Islet of Langerhans (tissue), 1 donor: ENCODE measurements around the gene RUNX1.

Experiments used
- FAIRE-seq: peaks from one replicate; lab custom pipeline; 2011; peaks lifted over from hg19 to GRCh38; lab: Jason Lieb, UNC

The RUNX1 gene

DNA sequence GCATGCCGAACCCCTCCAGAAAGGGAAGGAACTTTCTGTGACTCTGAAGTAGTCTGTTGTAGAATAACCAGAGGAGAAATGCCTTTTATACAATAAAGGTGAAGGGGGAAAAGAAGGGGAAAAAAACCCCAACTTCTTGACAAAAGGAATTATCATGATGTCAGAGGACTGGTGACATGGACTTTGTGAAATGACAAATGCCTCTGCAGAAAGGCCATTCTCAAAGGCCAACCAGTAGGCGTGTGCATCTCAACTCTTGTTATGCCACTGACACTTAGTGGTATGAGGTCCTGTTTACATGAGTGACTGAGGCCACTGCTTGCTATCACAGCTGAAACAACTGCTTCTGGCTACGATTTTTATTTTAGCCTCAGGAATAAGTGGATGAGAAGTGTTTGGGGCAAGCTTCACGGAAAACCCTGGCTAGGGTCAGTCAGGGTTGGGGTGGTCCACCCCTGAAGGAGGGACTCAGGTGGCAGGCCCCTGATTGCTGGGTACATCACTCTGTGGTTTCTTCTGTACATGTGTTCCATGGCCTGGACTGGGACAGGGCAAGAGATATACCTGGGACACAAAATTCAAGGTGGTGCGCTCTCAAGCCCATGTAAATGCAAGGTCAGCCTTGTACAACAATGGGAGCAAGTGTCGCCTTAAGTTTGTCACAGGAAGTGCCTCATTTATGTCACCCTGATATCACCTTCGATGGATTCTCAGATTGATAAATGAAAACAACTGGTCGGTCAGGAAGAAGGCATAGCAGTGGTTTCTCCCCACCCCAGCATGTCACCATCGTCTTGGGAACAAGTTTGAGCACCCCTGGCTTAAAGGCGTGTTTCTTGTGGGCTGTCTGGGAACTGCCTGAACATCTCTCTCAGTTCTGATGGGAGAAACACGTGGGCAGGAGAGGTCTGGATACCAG is 12.4 kb downstream of the RUNX1 start:
- FAIRE-seq = no peak

GRCh38 chr21:35035581-35035980 is 13.5 kb downstream of the RUNX1 start:
- FAIRE-seq = no peak

DNA sequence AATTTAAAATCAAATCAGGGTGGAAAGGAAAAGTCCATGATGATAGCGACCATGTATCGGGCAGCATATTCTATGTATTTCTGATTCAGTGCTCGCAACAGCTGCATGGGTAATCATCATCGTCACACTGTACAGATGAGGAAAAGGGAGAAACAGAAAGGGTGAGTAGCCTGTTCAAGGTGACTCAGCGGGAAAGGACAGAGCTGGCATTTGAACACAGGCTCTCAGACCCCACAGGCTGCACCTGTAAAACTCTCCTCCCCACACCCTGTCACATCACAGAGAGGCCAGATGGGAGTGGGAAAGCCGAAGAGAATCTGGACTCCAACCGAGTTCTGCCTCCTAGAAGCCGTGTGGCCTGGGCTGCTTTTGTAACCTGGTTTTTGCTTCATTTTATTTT is 14.0 kb downstream of the RUNX1 start:
- FAIRE-seq = no peak

GRCh38 chr21:35034203-35034926 is 14.7 kb downstream of the RUNX1 start:
- FAIRE-seq = no peak

GRCh38 chr21:35032474-35033263 is 16.4 kb downstream of the RUNX1 start:
- FAIRE-seq = no peak

DNA sequence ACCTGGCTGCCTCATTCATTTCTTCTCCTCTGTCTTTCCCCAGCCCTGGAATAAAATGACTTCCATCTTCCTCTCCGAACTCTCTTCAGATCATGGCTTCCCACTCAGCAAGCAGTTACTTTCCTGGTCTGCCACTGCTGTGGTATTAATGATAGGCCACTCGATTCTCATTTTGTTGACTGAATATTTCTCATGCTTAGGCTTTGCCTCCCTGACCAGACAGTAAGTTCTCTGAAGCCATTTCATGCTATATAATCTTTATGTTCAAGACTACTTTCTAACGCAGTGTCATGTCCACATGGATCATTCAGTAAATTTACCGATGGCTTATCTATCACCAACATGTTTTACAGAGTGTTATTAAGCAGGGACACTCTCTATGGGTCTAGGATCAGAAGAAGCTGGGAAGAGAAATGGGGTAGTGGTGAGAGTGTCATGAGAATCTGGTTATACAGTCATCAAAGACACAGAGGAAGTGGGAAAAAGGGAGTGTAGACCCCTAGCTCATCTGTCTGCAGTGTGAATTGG is 20.6 kb downstream of the RUNX1 start:
- FAIRE-seq = no peak

DNA sequence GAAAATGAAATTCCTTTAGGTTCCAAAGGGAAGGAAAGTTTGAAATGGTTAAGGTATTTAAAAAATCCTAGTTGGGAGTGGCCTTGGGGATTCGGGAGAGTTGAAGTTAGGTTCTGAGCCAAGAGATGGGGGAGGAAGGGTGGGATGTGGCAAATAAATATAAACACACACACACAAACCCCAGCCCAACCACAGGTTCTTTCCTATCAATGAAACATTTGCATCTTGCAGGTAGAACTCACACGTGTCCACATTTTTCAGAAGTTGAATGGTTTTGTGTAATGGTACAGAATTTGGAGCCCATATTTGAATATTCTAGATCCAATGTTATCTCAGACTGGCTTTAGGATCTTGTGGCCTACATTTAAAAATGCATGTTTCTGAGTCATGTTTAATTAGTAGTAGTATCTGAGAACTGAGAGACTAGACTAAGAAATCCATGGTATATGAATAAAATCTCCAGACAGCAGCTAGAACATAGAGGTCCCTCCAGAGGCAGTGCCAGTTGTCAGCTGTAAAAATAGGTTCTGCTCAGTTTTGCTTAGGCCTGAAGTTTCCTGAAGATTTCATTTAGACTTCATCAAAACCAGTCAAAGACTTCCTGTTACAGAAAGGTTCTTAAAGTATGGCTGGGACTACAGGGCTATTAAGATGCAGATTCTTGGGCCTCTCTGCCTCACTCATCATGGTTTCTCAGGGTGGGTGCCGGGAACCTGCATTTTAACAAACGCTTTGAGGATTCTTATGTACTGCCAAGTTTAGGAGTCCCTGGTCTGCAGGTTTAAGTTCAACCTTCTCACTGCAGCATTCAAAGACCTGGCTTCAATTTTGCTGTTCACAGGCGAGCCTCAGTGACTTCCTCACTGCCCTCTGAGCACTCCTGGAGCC is 21.3 kb downstream of the RUNX1 start:
- FAIRE-seq = no peak

DNA sequence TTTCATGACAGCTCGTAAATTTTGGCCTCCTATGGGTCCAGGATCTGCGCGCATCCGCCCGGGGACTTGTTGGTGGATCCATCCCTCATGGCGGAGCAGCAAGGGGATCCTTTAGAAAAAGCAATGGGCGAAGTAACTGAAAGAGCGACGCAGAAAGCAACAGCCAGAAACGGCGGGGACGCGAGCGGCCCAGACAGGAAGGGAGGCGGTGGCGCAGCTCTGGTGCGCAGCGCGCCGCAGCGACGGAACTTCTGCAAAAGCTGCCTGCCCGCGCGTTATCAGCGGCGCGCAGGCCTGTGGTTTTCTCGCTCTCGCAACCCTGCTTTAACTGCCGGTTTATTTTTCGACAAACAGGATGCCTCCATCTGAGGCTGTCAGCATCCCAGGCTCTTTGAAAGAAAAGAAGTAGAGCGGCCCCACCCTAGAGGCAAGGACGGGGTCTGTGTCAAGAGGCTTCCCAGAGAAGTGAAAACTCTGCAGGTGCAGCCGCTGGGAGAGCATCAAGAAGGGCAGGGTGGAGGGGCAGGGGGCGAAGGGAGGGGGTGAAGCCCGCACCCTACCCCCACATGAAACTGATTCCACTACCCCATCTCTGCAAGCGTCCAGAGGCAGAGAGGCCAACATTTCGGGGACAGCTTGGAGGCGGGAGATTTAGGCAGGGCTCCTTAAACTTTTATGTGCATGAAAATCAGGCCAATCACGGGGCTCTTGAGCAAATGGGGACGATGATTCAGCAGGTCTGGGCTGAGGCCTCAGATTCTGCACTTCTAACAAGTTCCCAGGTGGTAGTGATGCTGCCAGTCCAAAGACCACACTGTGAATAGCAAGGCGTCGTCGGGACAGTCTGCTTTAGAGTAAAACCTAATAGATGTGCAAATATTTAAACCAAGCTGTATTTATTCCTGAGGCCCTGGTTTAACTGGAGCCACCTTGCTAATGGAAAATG is 22.2 kb downstream of the RUNX1 start:
- FAIRE-seq = no peak

DNA sequence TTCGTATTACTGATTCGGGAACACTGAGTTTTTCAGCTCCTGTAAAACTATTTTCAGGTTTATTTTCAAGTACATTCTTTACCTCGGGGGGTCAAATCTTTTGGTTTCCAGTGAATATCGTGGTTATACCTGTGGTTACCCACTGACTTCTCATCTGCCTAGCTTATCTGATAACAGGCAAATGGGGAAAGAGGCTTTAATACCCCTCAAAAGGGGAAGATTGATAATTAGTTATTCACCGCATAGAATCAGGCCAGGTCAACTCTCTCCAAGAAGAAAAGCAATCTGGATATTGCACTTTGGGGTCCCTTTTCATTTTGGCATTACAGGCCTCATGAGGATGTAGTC is 23.0 kb downstream of the RUNX1 start:
- no peak for FAIRE-seq

DNA sequence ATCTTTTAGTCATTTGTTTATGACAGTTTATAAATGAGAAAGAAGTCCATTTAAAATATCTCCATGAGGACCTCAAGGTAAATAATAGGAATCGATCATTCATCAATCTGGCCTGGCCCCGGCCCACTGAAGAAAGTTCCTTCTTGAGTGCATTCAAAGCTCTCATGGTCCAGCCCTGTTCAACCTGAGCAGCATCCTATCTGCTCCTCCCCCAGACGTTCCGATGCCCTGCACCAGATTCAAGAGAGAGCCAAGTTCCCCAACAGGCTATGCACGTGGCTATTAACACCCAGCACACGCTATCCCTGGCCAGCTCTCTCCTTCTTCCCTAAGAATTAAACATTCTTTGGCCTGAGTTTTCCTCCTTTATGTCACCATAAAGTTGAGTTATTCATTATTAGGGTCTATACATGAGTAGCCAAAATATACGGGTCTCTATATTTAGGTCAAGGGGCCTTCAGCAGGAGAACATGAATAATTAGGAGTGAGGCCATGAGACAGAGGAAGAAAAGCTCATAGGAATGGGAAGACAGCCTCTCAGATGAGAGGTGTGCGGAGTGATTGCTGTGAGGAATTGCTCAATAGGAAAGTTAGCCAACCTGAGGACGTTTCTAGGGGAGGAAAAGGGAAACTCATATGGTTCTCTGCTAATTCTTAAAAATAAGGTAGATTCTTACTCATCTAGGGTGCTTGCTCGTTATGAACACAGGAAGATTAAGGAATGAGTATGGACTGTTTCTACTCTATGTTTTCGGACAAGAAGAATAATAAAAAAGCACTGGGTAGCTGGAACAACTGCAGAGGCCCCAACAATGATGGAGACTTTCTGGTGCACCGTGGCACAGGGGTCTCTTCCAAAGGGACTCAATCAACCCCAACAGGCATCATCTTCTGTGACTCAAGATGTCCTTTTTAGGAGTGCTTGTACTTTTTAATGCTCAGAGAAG is 23.6 kb downstream of the RUNX1 start:
- no peak for FAIRE-seq

- no peak for FAIRE-seq
Measured at GRCh38 chr21:35024513-35024912, 24.6 kb downstream of the RUNX1 start.

DNA sequence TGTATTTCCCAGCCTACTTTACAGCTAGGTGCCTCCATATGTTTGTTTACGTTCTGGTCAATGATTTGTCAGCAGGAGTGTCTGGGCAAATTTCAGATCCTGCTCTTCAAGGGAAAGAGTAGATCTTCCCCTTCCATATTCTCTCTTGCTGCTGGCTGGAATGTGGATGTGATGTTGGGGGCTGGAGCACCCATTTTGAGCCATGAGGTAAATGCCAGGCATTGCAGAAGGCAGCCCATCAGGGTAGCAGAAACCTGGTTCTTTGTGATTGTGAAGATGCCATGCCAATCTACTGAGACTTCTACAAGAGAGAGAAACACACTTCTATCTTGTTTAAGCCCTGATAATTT is 25.1 kb downstream of the RUNX1 start:
- no peak for FAIRE-seq

- no peak for FAIRE-seq
Measured at GRCh38 chr21:35023396-35024070, 25.6 kb downstream of the RUNX1 start.

DNA sequence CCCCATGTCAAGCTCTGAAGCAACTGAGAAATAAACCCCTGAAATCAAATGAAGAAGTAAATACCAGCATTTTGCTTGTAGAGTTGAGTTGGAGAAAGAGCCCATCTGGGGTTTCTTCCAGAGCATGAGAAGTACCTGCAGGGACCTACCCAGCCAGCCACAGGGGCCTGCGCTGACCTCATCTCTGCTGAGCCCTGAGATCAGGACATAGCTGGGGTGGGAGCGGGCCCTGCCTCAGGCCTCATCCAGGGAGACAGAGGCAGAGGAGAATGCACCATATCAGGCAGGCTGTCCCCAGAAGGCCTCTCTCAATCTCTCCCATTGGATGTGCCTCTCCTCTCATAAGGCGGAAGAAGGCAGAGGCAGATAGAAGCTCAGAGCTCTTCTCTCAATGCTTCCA is 27.6 kb downstream of the RUNX1 start:
- no peak for FAIRE-seq

- no peak for FAIRE-seq
Measured at GRCh38 chr21:35020902-35021301, 28.2 kb downstream of the RUNX1 start.

DNA sequence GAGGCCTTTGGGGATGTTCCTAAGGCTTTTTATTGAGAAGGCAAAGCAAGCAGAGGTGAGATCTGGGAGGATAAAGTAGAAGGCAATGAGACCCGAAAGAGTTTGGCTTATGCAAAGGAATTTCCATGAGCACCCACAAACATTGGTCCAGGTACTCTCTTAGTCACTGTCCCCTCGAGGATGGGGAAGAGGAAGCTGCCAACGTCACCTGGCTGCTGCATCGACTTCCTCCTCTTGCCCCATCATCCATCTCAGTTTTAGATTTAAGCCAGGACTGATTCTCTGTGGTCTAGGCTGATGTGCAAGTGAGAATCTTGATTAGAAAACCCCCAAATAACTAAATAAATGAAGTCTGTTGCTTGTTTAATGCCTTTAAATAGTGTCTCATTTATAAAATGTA is 28.7 kb downstream of the RUNX1 start:
- FAIRE-seq = no peak

- FAIRE-seq = peak; percentile 91
Measured at GRCh38 chr21:35019631-35020032, 29.5 kb downstream of the RUNX1 start.

GRCh38 chr21:35017256-35017655 is 31.8 kb downstream of the RUNX1 start:
- FAIRE-seq = no peak
